GM18867 (cell line): ENCODE results near the gene DHX16.
A peak's percentile ranks its signal among the peaks of the same experiment; 100 is the strongest.

Source experiments
- ATAC-seq: cut with Tn5 transposase; IDR thresholded peaks from one replicate; pipeline ENCODE4 v1.9.1; 2021; ENCODE audit warnings: mild to moderate bottlenecking, moderate library complexity; ENCODE audit not compliant: unreplicated experiment

Gene DHX16

GRCh38 chr6:30696432-30696831 lies 23.6 kb upstream of the DHX16 start:
- no peak for ATAC-seq

GRCh38 chr6:30691208-30691847 lies 18.5 kb upstream of the DHX16 start:
- ATAC-seq, result no peak

GRCh38 chr6:30690403-30691207 lies 17.8 kb upstream of the DHX16 start, which contains the start of gene NRM:
NRM (minus strand) TSS chr6:30690984; CDS start chr6:30690974, 10 bp downstream.
- peak; percentile 43 for ATAC-seq

GRCh38 chr6:30689985-30690384 lies 17.2 kb upstream of the DHX16 start:
- no peak for ATAC-seq

GRCh38 chr6:30689022-30689865 lies 16.4 kb upstream of the DHX16 start:
- ATAC-seq, result no peak

GRCh38 chr6:30688569-30688968 lies 15.8 kb upstream of the DHX16 start:
- no peak for ATAC-seq

GRCh38 chr6:30687659-30688431 lies 15.0 kb upstream of the DHX16 start:
- no peak for ATAC-seq

- ATAC-seq, result peak; percentile 39
These were observed 14.3 kb upstream of the DHX16 start for GRCh38 chr6:30686908-30687658.

GRCh38 chr6:30686009-30686907 lies 13.5 kb upstream of the DHX16 start, which contains the start of gene PPP1R18:
PPP1R18 (minus strand) TSS chr6:30686645; CDS start chr6:30686018, 627 bp downstream.
- peak; percentile 23 for ATAC-seq

- ATAC-seq, result no peak
These were observed 12.6 kb upstream of the DHX16 start for GRCh38 chr6:30685157-30686008.

GRCh38 chr6:30684386-30685156 lies 11.8 kb upstream of the DHX16 start:
- no peak for ATAC-seq

GRCh38 chr6:30683980-30684338 lies 11.2 kb upstream of the DHX16 start:
- no peak for ATAC-seq

- no peak for ATAC-seq
These were observed 10.6 kb upstream of the DHX16 start for GRCh38 chr6:30683183-30683979.

GRCh38 chr6:30682143-30683117 lies 9.6 kb upstream of the DHX16 start:
- ATAC-seq, result peak; percentile 51

- no peak for ATAC-seq
These were observed 8.9 kb upstream of the DHX16 start for GRCh38 chr6:30681766-30682142.
